ENCODE data around the gene KCNK2. TPM values are rescaled to one million over a fixed set of nuclear protein-coding genes. Genes with fewer than 3 reads are reported as not detected.

The KCNK2 gene
- total and polyA plus RNA-seq, 2 experiments from 2014 or later: 0.07 to 0.24 TPM

DNA sequence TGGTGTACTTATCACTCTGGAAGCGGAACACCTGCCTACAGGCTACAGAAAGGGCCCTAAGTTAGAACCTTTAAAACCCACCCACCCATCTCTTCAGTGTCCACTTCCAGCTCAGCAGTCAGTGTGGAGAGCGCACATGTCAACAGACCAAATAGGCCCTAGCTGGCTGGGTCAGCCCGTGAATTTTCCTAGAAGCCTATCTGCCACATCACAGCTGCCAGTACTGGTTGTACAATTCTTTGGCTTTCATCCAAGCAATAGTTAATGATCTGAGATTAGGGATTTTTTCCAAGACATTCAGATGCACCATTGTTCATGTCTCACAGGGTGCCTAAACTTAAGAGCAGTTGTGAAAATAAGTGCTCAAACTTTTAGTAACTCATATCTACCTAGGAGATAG, 197.1 kb downstream of the KCNK2 start (continued):
- TF ChIP-seq CREB1 (CRISPR knock-in tag; IDR thresholded peaks at IDR 0.05; ENCODE audit: low read depth) (no peak), NANOG (IDR thresholded peaks at IDR 0.05; ENCODE audit: borderline replicate concordance) (no peak), ZNF114 (CRISPR knock-in tag; IDR thresholded peaks at IDR 0.05) (no peak), ZNF331 (CRISPR knock-in tag; IDR thresholded peaks at IDR 0.05; ENCODE audit: low read depth) (no peak)

GRCh38 chr1:215282557-215282956, 200.0 kb downstream of the KCNK2 start:
- DNase-seq (ENCODE audit: low spot score) (no peak), ATAC-seq (no peak)
- H3K4me1 Mint-ChIP-seq: no peaks in the 10 kb centered on the region
- no peaks in the 10 kb centered on the region for H3K27me3 Mint-ChIP-seq (ENCODE audit: insufficient read depth, low read depth, poor library complexity)
- no peak overlapping the region for H3K27ac Mint-ChIP-seq
- Histone ChIP-seq H3K79me2 (replicated peaks; ENCODE audit: insufficient read depth) (no peaks in the 10 kb centered on the region), H3K4me2 (no peak overlapping the region), H3K36me3 (ENCODE audit: insufficient read depth) (no peaks in the 10 kb centered on the region), H3K27me3 (ENCODE audit: insufficient read depth) (no peaks in the 10 kb centered on the region), H4K20me1 (replicated peaks; ENCODE audit: insufficient read depth) (no peaks in the 10 kb centered on the region), H3K4me1 (ENCODE audit: insufficient read depth) (no peaks in the 10 kb centered on the region), H3K4me3 (no peak overlapping the region), H3F3A (replicated peaks; ENCODE audit: low read depth) (no peaks in the 10 kb centered on the region), H2AFZ (no peak overlapping the region), H3K9me2 (ENCODE audit: insufficient read depth) (no peaks in the 10 kb centered on the region; the same call in 1 of the 2 replicates), H3K27ac (ENCODE audit: low read depth) (no peak overlapping the region)
- H3K36me3 Mint-ChIP-seq (ENCODE audit: low read depth): no peaks in the 10 kb centered on the region
- no peak for TF ChIP-seq CREB1 (CRISPR knock-in tag; IDR thresholded peaks at IDR 0.05; ENCODE audit: low read depth)
- no peak for TF ChIP-seq EZH2phosphoT487 (IDR thresholded peaks at IDR 0.05; ENCODE audit: unreplicated experiment)
- no peak for TF ChIP-seq EZH2 (IDR thresholded peaks at IDR 0.05; ENCODE audit: low read depth, unreplicated experiment)
- TF ChIP-seq ZNF331 (CRISPR knock-in tag; IDR thresholded peaks at IDR 0.05; ENCODE audit: low read depth): no peak
- no peak for TF ChIP-seq STAT1 (IDR thresholded peaks at IDR 0.05; ENCODE audit: unreplicated experiment)
- TF ChIP-seq, protein P1, sequence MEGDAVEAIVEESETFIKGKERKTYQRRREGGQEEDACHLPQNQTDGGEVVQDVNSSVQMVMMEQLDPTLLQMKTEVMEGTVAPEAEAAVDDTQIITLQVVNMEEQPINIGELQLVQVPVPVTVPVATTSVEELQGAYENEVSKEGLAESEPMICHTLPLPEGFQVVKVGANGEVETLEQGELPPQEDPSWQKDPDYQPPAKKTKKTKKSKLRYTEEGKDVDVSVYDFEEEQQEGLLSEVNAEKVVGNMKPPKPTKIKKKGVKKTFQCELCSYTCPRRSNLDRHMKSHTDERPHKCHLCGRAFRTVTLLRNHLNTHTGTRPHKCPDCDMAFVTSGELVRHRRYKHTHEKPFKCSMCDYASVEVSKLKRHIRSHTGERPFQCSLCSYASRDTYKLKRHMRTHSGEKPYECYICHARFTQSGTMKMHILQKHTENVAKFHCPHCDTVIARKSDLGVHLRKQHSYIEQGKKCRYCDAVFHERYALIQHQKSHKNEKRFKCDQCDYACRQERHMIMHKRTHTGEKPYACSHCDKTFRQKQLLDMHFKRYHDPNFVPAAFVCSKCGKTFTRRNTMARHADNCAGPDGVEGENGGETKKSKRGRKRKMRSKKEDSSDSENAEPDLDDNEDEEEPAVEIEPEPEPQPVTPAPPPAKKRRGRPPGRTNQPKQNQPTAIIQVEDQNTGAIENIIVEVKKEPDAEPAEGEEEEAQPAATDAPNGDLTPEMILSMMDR (conservative IDR thresholded peaks at IDR 0.05; ENCODE audit: low read depth in 2 of 2): no peak
- no peak for TF ChIP-seq ETS1 (IDR thresholded peaks at IDR 0.05)
- TF ChIP-seq, protein P2, sequence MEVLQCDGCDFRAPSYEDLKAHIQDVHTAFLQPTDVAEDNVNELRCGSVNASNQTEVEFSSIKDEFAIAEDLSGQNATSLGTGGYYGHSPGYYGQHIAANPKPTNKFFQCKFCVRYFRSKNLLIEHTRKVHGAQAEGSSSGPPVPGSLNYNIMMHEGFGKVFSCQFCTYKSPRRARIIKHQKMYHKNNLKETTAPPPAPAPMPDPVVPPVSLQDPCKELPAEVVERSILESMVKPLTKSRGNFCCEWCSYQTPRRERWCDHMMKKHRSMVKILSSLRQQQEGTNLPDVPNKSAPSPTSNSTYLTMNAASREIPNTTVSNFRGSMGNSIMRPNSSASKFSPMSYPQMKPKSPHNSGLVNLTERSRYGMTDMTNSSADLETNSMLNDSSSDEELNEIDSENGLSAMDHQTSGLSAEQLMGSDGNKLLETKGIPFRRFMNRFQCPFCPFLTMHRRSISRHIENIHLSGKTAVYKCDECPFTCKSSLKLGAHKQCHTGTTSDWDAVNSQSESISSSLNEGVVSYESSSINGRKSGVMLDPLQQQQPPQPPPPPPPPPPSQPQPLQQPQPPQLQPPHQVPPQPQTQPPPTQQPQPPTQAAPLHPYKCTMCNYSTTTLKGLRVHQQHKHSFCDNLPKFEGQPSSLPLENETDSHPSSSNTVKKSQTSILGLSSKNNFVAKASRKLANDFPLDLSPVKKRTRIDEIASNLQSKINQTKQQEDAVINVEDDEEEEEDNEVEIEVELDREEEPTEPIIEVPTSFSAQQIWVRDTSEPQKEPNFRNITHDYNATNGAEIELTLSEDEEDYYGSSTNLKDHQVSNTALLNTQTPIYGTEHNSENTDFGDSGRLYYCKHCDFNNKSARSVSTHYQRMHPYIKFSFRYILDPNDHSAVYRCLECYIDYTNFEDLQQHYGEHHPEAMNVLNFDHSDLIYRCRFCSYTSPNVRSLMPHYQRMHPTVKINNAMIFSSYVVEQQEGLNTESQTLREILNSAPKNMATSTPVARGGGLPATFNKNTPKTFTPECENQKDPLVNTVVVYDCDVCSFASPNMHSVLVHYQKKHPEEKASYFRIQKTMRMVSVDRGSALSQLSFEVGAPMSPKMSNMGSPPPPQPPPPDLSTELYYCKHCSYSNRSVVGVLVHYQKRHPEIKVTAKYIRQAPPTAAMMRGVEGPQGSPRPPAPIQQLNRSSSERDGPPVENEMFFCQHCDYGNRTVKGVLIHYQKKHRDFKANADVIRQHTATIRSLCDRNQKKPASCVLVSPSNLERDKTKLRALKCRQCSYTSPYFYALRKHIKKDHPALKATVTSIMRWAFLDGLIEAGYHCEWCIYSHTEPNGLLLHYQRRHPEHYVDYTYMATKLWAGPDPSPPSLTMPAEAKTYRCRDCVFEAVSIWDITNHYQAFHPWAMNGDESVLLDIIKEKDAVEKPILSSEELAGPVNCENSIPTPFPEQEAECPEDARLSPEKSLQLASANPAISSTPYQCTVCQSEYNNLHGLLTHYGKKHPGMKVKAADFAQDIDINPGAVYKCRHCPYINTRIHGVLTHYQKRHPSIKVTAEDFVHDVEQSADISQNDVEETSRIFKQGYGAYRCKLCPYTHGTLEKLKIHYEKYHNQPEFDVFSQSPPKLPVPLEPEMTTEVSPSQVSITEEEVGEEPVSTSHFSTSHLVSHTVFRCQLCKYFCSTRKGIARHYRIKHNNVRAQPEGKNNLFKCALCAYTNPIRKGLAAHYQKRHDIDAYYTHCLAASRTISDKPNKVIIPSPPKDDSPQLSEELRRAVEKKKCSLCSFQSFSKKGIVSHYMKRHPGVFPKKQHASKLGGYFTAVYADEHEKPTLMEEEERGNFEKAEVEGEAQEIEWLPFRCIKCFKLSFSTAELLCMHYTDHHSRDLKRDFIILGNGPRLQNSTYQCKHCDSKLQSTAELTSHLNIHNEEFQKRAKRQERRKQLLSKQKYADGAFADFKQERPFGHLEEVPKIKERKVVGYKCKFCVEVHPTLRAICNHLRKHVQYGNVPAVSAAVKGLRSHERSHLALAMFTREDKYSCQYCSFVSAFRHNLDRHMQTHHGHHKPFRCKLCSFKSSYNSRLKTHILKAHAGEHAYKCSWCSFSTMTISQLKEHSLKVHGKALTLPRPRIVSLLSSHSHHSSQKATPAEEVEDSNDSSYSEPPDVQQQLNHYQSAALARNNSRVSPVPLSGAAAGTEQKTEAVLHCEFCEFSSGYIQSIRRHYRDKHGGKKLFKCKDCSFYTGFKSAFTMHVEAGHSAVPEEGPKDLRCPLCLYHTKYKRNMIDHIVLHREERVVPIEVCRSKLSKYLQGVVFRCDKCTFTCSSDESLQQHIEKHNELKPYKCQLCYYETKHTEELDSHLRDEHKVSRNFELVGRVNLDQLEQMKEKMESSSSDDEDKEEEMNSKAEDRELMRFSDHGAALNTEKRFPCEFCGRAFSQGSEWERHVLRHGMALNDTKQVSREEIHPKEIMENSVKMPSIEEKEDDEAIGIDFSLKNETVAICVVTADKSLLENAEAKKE (CRISPR knock-in tag; IDR thresholded peaks at IDR 0.05): no peak
- no peak for TF ChIP-seq REST (IDR thresholded peaks at IDR 0.05; ENCODE audit: unreplicated experiment)
- TF ChIP-seq POLR2AphosphoS5 (IDR thresholded peaks at IDR 0.05; ENCODE audit: low read depth): no peak
- H3K4me3 Mint-ChIP-seq: no peak overlapping the region
- H3K9me3 Mint-ChIP-seq: no peaks in the 10 kb centered on the region

Measured in GM23338 (cell line).